Fibroblast of lung (primary cell): Measurements from ENCODE around the gene B3GALNT2.
A peak's percentile ranks its signal among the peaks of the same experiment; 100 is the strongest.

Experiments
- CTCF ChIP-seq, 2 donors: IDR thresholded peaks in 1 of 2; conservative IDR thresholded peaks in 1 of 2; 1 replicate in 1 of 2; 2 replicates in 1 of 2; pipeline ENCODE4 v1.5.1; 2011 to 2012; ENCODE audit warnings: low read length in 2 of 2, control low read depth in 1 of 2, inconsistent platforms in 1 of 2, low read depth in 1 of 2, mild to moderate bottlenecking in 1 of 2
- EZH2 ChIP-seq: IDR thresholded peaks from 2 replicates; pipeline ENCODE4 v1.5.1; 2012; ENCODE audit warnings: low read length, control low read depth, mild to moderate bottlenecking; ENCODE audit errors: missing control alignments

GRCh38 chr1:235511470-235512240, 7.4 kb upstream of the B3GALNT2 start:
- TF ChIP-seq CTCF (conservative IDR thresholded peaks at IDR 0.05 in 1 of 2, IDR thresholded peaks at IDR 0.05 in 1 of 2; ENCODE audit: low read depth in 1 of 2, low read length in 2 of 2) (peak in 1 of 2 donors; percentile 20), EZH2 (no peak)
